ENCODE measurements around the gene KLHL29. TPM values are rescaled to one million over a fixed set of nuclear protein-coding genes. Genes with fewer than 3 reads are reported as not detected.

The KLHL29 gene
- total RNA-seq, 3 donors from 2014 or later, result 2.6 to 13.0 (median 5.5) TPM

DNA sequence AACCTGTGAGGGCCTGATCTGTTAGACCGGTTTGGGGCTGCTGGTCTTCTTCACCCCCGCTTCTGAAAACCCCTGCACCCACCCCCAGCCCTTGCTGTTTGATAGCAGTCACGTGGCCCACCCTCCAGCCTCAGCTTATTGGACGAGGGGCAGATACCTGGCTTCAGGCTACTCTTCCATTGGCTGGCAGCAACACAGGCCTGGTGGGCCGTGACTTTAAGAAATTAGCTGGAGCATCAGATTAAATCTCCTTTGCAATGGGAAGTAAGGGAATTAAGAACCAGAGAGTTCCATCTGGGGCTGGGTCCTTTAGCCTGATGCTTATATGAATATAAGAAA, 107.3 kb downstream of the KLHL29 start:
- H3K4me3 ChIP-seq, result no peak overlapping the region

DNA sequence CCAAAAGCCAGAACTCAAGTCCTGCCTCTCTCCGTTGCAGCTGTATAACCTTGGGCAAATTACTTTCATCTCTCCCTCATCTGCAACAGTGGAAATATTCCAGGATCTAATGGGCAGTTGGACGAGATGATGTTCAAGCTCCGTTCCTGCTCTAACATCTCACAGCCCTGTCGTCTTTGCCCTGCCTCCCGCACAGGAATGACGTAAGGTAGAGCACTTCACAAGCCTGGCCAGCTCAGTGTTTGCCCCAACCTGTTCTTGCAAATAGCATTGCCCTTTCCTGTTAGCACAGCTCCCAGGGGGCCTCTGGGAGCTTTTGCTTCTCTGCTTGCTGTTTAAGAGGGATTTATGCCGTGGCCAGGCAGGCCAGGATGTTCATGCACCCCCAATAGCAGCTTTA, 107.9 kb downstream of the KLHL29 start:
- DNase-seq, result no peak

More for the DNA sequence above, 107.3 kb downstream of the KLHL29 start:
- Histone ChIP-seq H3K4me1 (ENCODE audit: low read depth) (no peaks in the 10 kb centered on the region), H3K36me3 (ENCODE audit: low read depth) (no peaks in the 10 kb centered on the region), H3K9me3 (no peaks in the 10 kb centered on the region)
- intact Hi-C loops (cut with DNase I, micrococcal nuclease), result no loop called here
- DNase-seq (no peak), ATAC-seq (no peak)
- TF ChIP-seq, protein P1, sequence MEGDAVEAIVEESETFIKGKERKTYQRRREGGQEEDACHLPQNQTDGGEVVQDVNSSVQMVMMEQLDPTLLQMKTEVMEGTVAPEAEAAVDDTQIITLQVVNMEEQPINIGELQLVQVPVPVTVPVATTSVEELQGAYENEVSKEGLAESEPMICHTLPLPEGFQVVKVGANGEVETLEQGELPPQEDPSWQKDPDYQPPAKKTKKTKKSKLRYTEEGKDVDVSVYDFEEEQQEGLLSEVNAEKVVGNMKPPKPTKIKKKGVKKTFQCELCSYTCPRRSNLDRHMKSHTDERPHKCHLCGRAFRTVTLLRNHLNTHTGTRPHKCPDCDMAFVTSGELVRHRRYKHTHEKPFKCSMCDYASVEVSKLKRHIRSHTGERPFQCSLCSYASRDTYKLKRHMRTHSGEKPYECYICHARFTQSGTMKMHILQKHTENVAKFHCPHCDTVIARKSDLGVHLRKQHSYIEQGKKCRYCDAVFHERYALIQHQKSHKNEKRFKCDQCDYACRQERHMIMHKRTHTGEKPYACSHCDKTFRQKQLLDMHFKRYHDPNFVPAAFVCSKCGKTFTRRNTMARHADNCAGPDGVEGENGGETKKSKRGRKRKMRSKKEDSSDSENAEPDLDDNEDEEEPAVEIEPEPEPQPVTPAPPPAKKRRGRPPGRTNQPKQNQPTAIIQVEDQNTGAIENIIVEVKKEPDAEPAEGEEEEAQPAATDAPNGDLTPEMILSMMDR (IDR thresholded peaks at IDR 0.05), result no peak

DNA sequence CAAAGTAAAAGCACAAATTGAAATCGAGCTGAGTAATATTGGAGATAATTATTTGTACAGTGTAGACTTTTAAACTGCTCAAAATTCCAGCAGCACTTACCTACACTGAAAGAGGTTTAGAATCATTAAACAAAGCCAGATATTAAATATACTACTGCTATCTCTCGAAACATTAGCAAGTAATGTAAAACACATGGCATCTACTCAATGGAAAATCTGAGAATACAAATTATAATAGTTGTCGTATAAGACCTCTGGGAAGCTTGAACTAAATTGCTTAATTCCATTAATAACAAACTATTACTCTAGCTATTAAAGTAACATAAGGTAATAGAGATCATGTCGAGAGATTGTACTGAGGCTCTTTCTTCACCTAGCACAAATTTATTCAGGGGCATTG, 108.9 kb downstream of the KLHL29 start:
- TF ChIP-seq, protein P1 (IDR thresholded peaks at IDR 0.05), result no peak
- Histone ChIP-seq H3K36me3 (ENCODE audit: low read depth) (no peaks in the 10 kb centered on the region), H3K4me3 (no peak overlapping the region), H3K9me3 (no peaks in the 10 kb centered on the region), H3K4me1 (ENCODE audit: low read depth) (no peaks in the 10 kb centered on the region)
- intact Hi-C loops (cut with DNase I, micrococcal nuclease), result no loop called here
- DNase-seq (no peak), ATAC-seq (no peak)

More for the DNA sequence above, 107.9 kb downstream of the KLHL29 start:
- intact Hi-C loops (cut with DNase I, micrococcal nuclease), result no loop called here
- no peaks in the 10 kb centered on the region for H3K36me3 ChIP-seq (ENCODE audit: low read depth)
- no peaks in the 10 kb centered on the region for H3K9me3 ChIP-seq
- ATAC-seq, result no peak
- TF ChIP-seq, protein P1 (IDR thresholded peaks at IDR 0.05), result no peak
- H3K4me3 ChIP-seq, result no peak overlapping the region
- H3K4me1 ChIP-seq (ENCODE audit: low read depth), result no peaks in the 10 kb centered on the region

DNA sequence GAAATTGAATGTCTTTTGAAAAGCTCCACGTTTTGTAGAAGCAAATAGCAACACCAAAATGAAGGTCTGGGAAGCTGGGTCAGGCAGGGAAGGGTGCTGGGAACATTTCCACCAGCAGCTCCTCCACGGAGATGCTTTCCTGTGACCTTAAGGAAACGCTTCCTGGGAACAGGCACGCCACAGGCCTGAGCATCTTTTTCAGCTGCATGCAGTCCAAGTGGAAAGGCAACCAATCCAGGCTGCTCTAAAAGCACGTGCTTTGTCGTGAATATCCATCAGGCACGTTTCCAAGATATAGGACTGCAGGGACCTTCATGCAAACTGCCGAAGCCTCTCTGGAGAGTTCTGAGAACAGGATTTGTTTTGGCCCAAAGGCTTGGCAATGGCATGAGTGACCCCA, 109.3 kb downstream of the KLHL29 start:
- DNase-seq (no peak), ATAC-seq (no peak)
- no peaks in the 10 kb centered on the region for H3K36me3 ChIP-seq (ENCODE audit: low read depth)
- intact Hi-C loops (cut with DNase I, micrococcal nuclease), result no loop called here
- H3K9me3 ChIP-seq, result no peaks in the 10 kb centered on the region
- TF ChIP-seq, protein P1 (IDR thresholded peaks at IDR 0.05), result no peak
- H3K4me1 ChIP-seq (ENCODE audit: low read depth), result no peaks in the 10 kb centered on the region
- no peak overlapping the region for H3K4me3 ChIP-seq

DNA sequence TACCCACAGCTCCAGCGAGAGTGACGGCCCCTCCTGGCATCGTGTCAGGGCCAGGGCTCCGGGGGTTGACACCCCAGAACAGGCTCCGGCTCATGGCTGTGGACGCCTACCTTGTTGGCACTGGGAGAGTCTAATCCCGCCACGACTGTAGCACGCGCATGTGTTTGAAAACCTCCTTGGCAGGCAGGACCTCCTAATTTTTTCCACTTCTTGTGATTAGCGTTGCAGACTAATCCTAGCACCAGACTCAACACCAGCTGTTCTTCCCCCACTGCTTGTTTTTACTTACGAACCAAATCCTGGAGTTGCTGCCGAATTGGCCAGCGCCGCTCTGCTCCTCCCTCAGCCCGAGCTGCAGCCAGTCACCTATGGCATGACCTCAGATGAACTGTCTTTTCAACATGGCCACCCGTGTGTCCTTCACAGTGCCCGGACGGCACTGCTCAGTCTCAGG, 110.7 kb downstream of the KLHL29 start:
- TF ChIP-seq, protein P1 (IDR thresholded peaks at IDR 0.05), result no peak
- no peak for ATAC-seq
- peak in 1 of 3 donors; percentile 10 for DNase-seq
- Histone ChIP-seq H3K4me3 (no peak overlapping the region), H3K9me3 (no peaks in the 10 kb centered on the region), H3K36me3 (ENCODE audit: low read depth) (no peaks in the 10 kb centered on the region), H3K4me1 (ENCODE audit: low read depth) (no peaks in the 10 kb centered on the region)
- intact Hi-C loops (cut with DNase I, micrococcal nuclease), result no loop called here

DNA sequence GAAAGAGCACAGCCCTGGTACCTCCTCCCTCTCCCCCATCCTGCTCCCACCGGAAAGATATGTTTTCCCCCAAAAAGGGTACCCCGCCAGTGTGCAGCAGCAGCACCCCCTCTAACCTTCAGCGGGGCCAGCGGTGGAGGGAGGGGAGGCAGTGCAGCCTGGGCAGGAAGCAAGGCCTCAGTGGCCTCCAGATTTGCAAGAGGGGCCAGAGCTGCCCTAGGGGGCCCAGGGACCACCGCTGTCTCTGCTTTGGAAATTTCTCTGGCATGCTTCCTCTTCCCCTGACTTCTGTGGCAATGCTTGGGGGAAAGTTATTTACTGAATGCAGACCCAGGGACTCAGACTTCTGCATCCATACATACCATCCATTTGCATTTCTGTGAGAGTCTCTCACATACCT, 111.5 kb downstream of the KLHL29 start:
- no peak for ATAC-seq
- TF ChIP-seq, protein P1 (IDR thresholded peaks at IDR 0.05), result no peak
- intact Hi-C loops (cut with DNase I, micrococcal nuclease), result no loop called here

More for the DNA sequence above, 111.5 kb downstream of the KLHL29 start:
- Histone ChIP-seq H3K4me3 (no peak overlapping the region), H3K36me3 (ENCODE audit: low read depth) (no peaks in the 10 kb centered on the region), H3K9me3 (no peaks in the 10 kb centered on the region), H3K4me1 (ENCODE audit: low read depth) (no peaks in the 10 kb centered on the region)
- no peak for DNase-seq
